ENCODE results near the gene UPK2. TPM values are rescaled to one million over a fixed set of nuclear protein-coding genes. Genes with fewer than 3 reads are reported as not detected.

The UPK2 gene
- total RNA-seq, 1 experiment from 2014 or later = 3.5 TPM

GRCh38 chr11:118913411-118914125 lies 42.5 kb upstream of the UPK2 start:
- Mint-ChIP-seq H3K27me3 (ENCODE audit: unreplicated experiment) (no peaks in the 10 kb centered on the region), H3K27ac (ENCODE audit: unreplicated experiment) (peak overlapping the region; percentile 95), H3K36me3 (ENCODE audit: insufficient read depth, unreplicated experiment) (peaks cover 86% of the 10 kb centered on the region), H3K4me1 (ENCODE audit: low read depth, unreplicated experiment) (peaks cover 51% of the 10 kb centered on the region), H3K4me3 (ENCODE audit: low read depth, unreplicated experiment) (peak overlapping the region; percentile 78), H3K9me3 (ENCODE audit: low read depth, unreplicated experiment) (no peaks in the 10 kb centered on the region)
- intact Hi-C loops (cut with micrococcal nuclease; ENCODE audit: unreplicated experiment) = no loop called here
- CTCF ChIA-PET = interaction anchor here (0.7 to 3.4 kb wide), 3 partner anchors 12 to 290 kb away, joined by 3 to 9 read pairs (median 3); partner anchors contain the start of gene BCL9L
- no peak for TF ChIP-seq CTCF (IDR thresholded peaks at IDR 0.05; ENCODE audit: unreplicated experiment)
- no TSS peak for BruUV-seq (replicated peaks)
- DNase-seq = no peak

- no peaks in the 10 kb centered on the region for H3K27me3 Mint-ChIP-seq (ENCODE audit: unreplicated experiment)
- H3K27ac Mint-ChIP-seq (ENCODE audit: unreplicated experiment) = peak overlapping the region; percentile 67
- intact Hi-C loops (cut with micrococcal nuclease; ENCODE audit: unreplicated experiment) = no loop called here
- no peaks in the 10 kb centered on the region for H3K9me3 Mint-ChIP-seq (ENCODE audit: low read depth, unreplicated experiment)
- CTCF ChIA-PET = interaction anchor here (0.7 to 3.4 kb wide), 2 partner anchors 16 to 291 kb away, joined by 3 to 9 read pairs; no protein-coding TSS in a partner anchor
- peak overlapping the region; percentile 49 for H3K4me3 Mint-ChIP-seq (ENCODE audit: low read depth, unreplicated experiment)
- peak; percentile 78 for DNase-seq
- H3K36me3 Mint-ChIP-seq (ENCODE audit: insufficient read depth, unreplicated experiment) = peaks cover 85% of the 10 kb centered on the region
- TF ChIP-seq CTCF (IDR thresholded peaks at IDR 0.05; ENCODE audit: unreplicated experiment) = no peak
- no TSS peak for BruUV-seq (replicated peaks)
- peaks cover 53% of the 10 kb centered on the region for H3K4me1 Mint-ChIP-seq (ENCODE audit: low read depth, unreplicated experiment)
Measured at GRCh38 chr11:118914178-118914918, 41.8 kb upstream of the UPK2 start.

- CTCF ChIA-PET = no interaction called here
- no peak for TF ChIP-seq CTCF (IDR thresholded peaks at IDR 0.05; ENCODE audit: unreplicated experiment)
- intact Hi-C loops (cut with micrococcal nuclease; ENCODE audit: unreplicated experiment) = no loop called here
- Mint-ChIP-seq H3K9me3 (ENCODE audit: low read depth, unreplicated experiment) (no peaks in the 10 kb centered on the region), H3K36me3 (ENCODE audit: insufficient read depth, unreplicated experiment) (peaks cover 85% of the 10 kb centered on the region), H3K4me3 (ENCODE audit: low read depth, unreplicated experiment) (no peak overlapping the region), H3K27ac (ENCODE audit: unreplicated experiment) (peak overlapping the region; percentile 67), H3K27me3 (ENCODE audit: unreplicated experiment) (no peaks in the 10 kb centered on the region), H3K4me1 (ENCODE audit: low read depth, unreplicated experiment) (peaks cover 59% of the 10 kb centered on the region)
- DNase-seq = no peak
- BruUV-seq (replicated peaks) = no TSS peak
Measured at GRCh38 chr11:118914987-118915386, 41.1 kb upstream of the UPK2 start.

GRCh38 chr11:118915396-118915795 lies 40.7 kb upstream of the UPK2 start:
- H3K27ac Mint-ChIP-seq (ENCODE audit: unreplicated experiment) = peak overlapping the region; percentile 67
- intact Hi-C loops (cut with micrococcal nuclease; ENCODE audit: unreplicated experiment) = no loop called here
- BruUV-seq (replicated peaks) = no TSS peak

More at GRCh38 chr11:118915396-118915795, 40.7 kb upstream of the UPK2 start:
- Mint-ChIP-seq H3K4me1 (ENCODE audit: low read depth, unreplicated experiment) (peaks cover 63% of the 10 kb centered on the region), H3K36me3 (ENCODE audit: insufficient read depth, unreplicated experiment) (peaks cover 87% of the 10 kb centered on the region), H3K27me3 (ENCODE audit: unreplicated experiment) (no peaks in the 10 kb centered on the region), H3K9me3 (ENCODE audit: low read depth, unreplicated experiment) (no peaks in the 10 kb centered on the region), H3K4me3 (ENCODE audit: low read depth, unreplicated experiment) (no peak overlapping the region)
- DNase-seq = no peak
- no peak for TF ChIP-seq CTCF (IDR thresholded peaks at IDR 0.05; ENCODE audit: unreplicated experiment)
- CTCF ChIA-PET = no interaction called here
